Endothelial cell (in vitro differentiated cells): Measurements from ENCODE around the gene LYPLAL1. TPM values are rescaled to one million over a fixed set of nuclear protein-coding genes. Genes with fewer than 3 reads are reported as not detected.

Experiments
- DNase-seq: peaks from one replicate; pipeline ENCODE4 v3.0.0; 2021; ENCODE audit warnings: low spot score
- H3K27ac Mint-ChIP-seq: one replicate; pipeline ENCODE4 v1.8.0; 2021; ENCODE audit warnings: mixed read lengths, inconsistent platforms; ENCODE audit not compliant: unreplicated experiment
- H3K27me3 Mint-ChIP-seq: one replicate; pipeline ENCODE4 v1.8.0; 2021; ENCODE audit warnings: mild to moderate bottlenecking, moderate library complexity, mixed read lengths, inconsistent platforms; ENCODE audit not compliant: unreplicated experiment
- H3K36me3 Mint-ChIP-seq: one replicate; pipeline ENCODE4 v1.8.0; 2021; ENCODE audit warnings: mild to moderate bottlenecking, low read depth, mixed read lengths, inconsistent platforms; ENCODE audit not compliant: unreplicated experiment
- H3K4me1 Mint-ChIP-seq: one replicate; pipeline ENCODE4 v1.8.0; 2021; ENCODE audit warnings: mild to moderate bottlenecking, mixed read lengths, inconsistent platforms; ENCODE audit not compliant: unreplicated experiment
- H3K4me3 Mint-ChIP-seq: one replicate; pipeline ENCODE4 v1.8.0; 2021; ENCODE audit warnings: mild to moderate bottlenecking, mixed read lengths, inconsistent platforms; ENCODE audit not compliant: unreplicated experiment
- H3K9me3 Mint-ChIP-seq: one replicate; pipeline ENCODE4 v1.8.0; 2021; ENCODE audit warnings: mixed read lengths, inconsistent platforms; ENCODE audit not compliant: unreplicated experiment
- total RNA-seq: library from RNA; stranded (reverse); fragmentation: NEBNext Ultra II Directional; extraction: Animal tissue kit (Norgen Biotek cat#: 25700); gene quantifications from one replicate; pipeline ENCODE4 v1.2.1, GENCODE V29; 2021; ENCODE audit not compliant: unreplicated experiment
- TF ChIP-seq, protein P1 (sequence below): fragments of 200-600 bp; sonication (generic); IDR thresholded peaks from one replicate; pipeline ENCODE4 v1.5.0; 2021; ENCODE audit warnings: antibody characterized with exemption; ENCODE audit not compliant: unreplicated experiment

Gene LYPLAL1
- total RNA-seq, 1 donor from 2014 or later = 20.7 TPM

DNA sequence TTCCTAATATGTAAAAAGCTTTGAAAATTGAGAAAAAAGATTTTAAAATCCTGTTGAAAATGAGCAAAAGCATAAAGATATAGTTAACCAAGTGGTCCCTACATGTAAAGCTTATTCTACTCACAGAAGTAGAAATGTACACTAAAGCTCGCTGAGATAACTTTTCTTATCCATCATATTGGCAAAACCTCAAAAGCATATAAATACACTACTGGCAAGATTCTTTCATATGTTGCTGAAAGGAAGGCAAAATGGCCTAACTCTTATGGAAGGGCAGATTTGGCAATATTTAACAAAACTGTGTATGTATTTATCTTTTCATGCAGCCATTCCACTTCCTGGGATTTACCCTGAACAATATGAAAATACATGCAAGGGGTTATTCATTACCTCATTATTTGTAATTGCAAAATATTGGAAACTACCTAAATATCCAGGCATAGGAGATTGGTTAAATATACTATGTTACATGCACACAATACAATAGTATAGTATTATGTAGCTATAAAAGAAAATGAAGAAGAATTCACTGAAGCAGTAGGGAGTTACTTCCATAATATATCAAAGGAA is 43.2 kb upstream of the LYPLAL1 start:
- no peaks in the 10 kb centered on the region for H3K27me3 Mint-ChIP-seq
- TF ChIP-seq, protein P1, sequence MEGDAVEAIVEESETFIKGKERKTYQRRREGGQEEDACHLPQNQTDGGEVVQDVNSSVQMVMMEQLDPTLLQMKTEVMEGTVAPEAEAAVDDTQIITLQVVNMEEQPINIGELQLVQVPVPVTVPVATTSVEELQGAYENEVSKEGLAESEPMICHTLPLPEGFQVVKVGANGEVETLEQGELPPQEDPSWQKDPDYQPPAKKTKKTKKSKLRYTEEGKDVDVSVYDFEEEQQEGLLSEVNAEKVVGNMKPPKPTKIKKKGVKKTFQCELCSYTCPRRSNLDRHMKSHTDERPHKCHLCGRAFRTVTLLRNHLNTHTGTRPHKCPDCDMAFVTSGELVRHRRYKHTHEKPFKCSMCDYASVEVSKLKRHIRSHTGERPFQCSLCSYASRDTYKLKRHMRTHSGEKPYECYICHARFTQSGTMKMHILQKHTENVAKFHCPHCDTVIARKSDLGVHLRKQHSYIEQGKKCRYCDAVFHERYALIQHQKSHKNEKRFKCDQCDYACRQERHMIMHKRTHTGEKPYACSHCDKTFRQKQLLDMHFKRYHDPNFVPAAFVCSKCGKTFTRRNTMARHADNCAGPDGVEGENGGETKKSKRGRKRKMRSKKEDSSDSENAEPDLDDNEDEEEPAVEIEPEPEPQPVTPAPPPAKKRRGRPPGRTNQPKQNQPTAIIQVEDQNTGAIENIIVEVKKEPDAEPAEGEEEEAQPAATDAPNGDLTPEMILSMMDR = no peak
- no peak overlapping the region for H3K27ac Mint-ChIP-seq
- no peaks in the 10 kb centered on the region for H3K4me1 Mint-ChIP-seq
- H3K36me3 Mint-ChIP-seq = no peaks in the 10 kb centered on the region
- H3K4me3 Mint-ChIP-seq = no peak overlapping the region
- DNase-seq = no peak
- H3K9me3 Mint-ChIP-seq = no peaks in the 10 kb centered on the region

DNA sequence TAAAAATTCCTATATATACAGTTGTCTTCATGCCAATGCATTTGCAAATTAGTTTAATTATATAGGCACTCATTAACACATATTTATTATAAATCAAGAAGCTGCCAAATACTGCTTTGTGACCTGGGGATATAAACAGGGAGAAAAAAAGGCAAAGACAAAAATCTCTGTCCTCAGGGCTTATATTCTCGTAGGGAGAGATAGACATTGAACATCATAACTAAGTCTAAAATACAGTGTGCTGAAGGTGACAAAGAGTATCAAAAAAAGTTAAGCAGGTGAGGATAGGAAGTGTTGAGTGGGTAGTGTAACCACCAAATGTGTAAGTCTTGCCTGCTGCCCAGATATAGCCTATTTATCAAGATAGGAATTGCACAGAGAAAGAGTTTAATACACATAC is 40.7 kb upstream of the LYPLAL1 start:
- TF ChIP-seq, protein P1 = no peak
- Mint-ChIP-seq H3K9me3 (no peaks in the 10 kb centered on the region), H3K4me1 (no peaks in the 10 kb centered on the region), H3K36me3 (no peaks in the 10 kb centered on the region), H3K27me3 (no peaks in the 10 kb centered on the region), H3K27ac (no peak overlapping the region), H3K4me3 (no peak overlapping the region)
- no peak for DNase-seq

DNA sequence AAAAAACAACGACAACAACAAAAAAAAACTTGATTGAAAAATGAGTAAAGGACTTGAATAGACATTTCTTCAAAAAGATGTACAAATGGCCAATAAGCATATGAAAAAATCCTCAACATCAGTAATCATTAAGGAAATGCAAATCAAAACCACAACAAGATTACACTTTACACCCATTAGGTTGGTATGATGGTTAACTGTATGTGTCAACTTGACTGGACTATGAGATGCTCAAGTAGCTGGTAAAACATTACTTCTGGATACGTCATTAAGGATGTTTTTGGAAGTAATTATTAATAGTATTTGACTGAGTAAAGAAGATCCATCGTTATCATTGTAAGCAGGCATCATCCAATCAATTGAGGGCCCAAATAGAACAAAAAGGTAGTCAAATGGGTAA is 34.9 kb upstream of the LYPLAL1 start:
- H3K27me3 Mint-ChIP-seq = no peaks in the 10 kb centered on the region
- no peak overlapping the region for H3K4me3 Mint-ChIP-seq
- H3K36me3 Mint-ChIP-seq = no peaks in the 10 kb centered on the region
- H3K4me1 Mint-ChIP-seq = peaks cover under 1% of the 10 kb centered on the region
- TF ChIP-seq, protein P1 = no peak
- no peaks in the 10 kb centered on the region for H3K9me3 Mint-ChIP-seq
- DNase-seq = no peak
- no peak overlapping the region for H3K27ac Mint-ChIP-seq

DNA sequence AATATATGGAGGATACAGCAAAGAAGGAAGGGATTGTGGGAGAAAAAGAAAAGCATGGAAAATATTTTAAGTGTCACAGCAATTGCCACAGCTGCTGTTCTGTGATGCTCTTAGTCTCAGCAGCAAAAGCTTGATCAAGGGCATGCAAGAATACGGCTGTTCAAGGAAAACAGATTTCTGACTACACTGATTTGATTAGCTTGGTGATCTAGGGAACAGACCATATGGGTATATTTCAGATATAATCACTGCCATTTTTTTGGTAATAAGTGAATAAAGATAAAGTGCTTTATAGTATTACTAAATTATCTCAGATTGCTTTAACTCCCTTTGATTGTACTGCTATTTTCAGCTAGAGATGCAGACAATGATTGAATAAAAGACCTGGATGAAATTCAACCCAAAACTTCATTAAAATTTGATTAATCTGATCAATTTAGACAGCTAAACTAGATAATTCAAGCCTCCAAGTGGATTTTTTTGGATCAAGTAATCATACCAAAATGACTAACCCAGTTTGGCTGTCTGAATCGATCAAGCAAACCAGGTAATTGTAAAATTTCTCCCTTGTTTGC is 33.3 kb upstream of the LYPLAL1 start:
- TF ChIP-seq, protein P1 = no peak
- no peak for DNase-seq
- H3K27me3 Mint-ChIP-seq = no peaks in the 10 kb centered on the region
- H3K4me1 Mint-ChIP-seq = peaks cover 3% of the 10 kb centered on the region
- H3K27ac Mint-ChIP-seq = no peak overlapping the region
- H3K36me3 Mint-ChIP-seq = no peaks in the 10 kb centered on the region
- H3K4me3 Mint-ChIP-seq = no peak overlapping the region
- H3K9me3 Mint-ChIP-seq = no peaks in the 10 kb centered on the region

DNA sequence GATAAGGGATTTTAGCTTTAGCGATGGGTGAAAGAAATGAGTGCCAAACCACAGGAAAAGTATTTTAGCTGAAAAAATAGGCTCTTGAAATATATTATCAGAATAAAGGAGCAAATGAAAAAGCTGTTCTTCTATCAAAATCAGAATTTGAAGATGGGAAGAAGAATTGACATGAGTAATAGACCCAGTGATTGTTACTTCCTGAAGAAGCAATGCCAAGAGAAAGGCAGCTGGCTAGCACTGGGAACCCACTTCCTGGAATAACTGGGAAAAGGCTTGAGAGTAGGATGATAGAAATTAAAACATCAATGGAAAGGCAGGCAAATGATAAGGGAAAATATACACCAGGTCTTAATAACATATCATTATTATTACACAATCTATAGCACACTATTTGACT is 29.9 kb upstream of the LYPLAL1 start:
- DNase-seq = no peak

More for the DNA sequence above, 29.9 kb upstream of the LYPLAL1 start:
- Mint-ChIP-seq H3K4me3 (no peak overlapping the region), H3K9me3 (no peaks in the 10 kb centered on the region), H3K27me3 (no peaks in the 10 kb centered on the region), H3K4me1 (peaks cover 10% of the 10 kb centered on the region), H3K27ac (no peak overlapping the region), H3K36me3 (no peaks in the 10 kb centered on the region)
- TF ChIP-seq, protein P1 = no peak
